ENCODE measurements around the gene DPF1. TPM values are rescaled to one million over a fixed set of nuclear protein-coding genes. Genes with fewer than 3 reads are reported as not detected.

The DPF1 gene
- total RNA-seq, 2 donors from 2014 or later = 3.3 to 4.5 TPM

- Histone ChIP-seq H3K9me3 (ENCODE audit: control insufficient read depth, low read length) (no peaks in the 10 kb centered on the region), H3K27ac (ENCODE audit: low read depth, low read length) (no peak overlapping the region), H3K36me3 (ENCODE audit: control insufficient read depth, insufficient read depth, low read length) (no peaks in the 10 kb centered on the region), H3K27me3 (ENCODE audit: control insufficient read depth, insufficient read depth, low read length, poor library complexity, severe bottlenecking) (no peaks in the 10 kb centered on the region), H3K4me1 (ENCODE audit: control insufficient read depth, insufficient read depth, low read length) (peaks cover 5% of the 10 kb centered on the region), H3K9ac (ENCODE audit: extremely low read depth, low read length, poor library complexity, severe bottlenecking) (no peak overlapping the region), H3K4me3 (ENCODE audit: low read length) (no peak overlapping the region)
- Mint-ChIP-seq H3K4me3 (no peak overlapping the region), H3K27ac (no peak overlapping the region), H3K4me1 (peaks cover 16% of the 10 kb centered on the region), H3K36me3 (ENCODE audit: low read depth) (no peaks in the 10 kb centered on the region), H3K9me3 (no peaks in the 10 kb centered on the region), H3K27me3 (ENCODE audit: insufficient read depth) (peaks cover 14% of the 10 kb centered on the region)
- TF ChIP-seq, protein P1, sequence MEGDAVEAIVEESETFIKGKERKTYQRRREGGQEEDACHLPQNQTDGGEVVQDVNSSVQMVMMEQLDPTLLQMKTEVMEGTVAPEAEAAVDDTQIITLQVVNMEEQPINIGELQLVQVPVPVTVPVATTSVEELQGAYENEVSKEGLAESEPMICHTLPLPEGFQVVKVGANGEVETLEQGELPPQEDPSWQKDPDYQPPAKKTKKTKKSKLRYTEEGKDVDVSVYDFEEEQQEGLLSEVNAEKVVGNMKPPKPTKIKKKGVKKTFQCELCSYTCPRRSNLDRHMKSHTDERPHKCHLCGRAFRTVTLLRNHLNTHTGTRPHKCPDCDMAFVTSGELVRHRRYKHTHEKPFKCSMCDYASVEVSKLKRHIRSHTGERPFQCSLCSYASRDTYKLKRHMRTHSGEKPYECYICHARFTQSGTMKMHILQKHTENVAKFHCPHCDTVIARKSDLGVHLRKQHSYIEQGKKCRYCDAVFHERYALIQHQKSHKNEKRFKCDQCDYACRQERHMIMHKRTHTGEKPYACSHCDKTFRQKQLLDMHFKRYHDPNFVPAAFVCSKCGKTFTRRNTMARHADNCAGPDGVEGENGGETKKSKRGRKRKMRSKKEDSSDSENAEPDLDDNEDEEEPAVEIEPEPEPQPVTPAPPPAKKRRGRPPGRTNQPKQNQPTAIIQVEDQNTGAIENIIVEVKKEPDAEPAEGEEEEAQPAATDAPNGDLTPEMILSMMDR (conservative IDR thresholded peaks at IDR 0.05) = no peak
- DNase-seq = no peak
These were observed 26.4 kb upstream of the DPF1 start for GRCh38 chr19:38250428-38250820.

DNA sequence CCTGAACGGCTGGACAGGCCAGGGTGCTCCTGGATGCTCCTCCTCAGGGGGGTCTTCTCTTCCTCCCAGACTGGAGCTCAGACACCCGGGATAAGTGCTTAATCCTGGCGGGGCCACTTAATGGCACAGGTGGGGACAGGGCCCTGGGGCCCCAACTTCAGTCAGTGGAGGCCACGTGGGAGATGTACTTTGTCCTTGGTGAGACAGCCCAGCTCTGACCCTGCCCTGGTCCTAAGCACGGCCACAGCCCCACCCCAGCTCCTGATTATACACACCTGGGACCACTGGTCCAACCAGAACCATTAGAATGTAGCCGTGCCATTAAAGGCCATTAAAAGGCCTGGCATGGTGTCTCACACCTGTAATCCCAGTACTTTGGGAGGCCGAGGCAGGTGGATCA, 24.4 kb upstream of the DPF1 start:
- no peak overlapping the region for H3K27ac Mint-ChIP-seq
- Histone ChIP-seq H3K27me3 (ENCODE audit: control insufficient read depth, insufficient read depth, low read length, poor library complexity, severe bottlenecking) (no peaks in the 10 kb centered on the region), H3K4me3 (ENCODE audit: low read length) (no peak overlapping the region), H3K9ac (ENCODE audit: extremely low read depth, low read length, poor library complexity, severe bottlenecking) (no peak overlapping the region), H3K9me3 (ENCODE audit: control insufficient read depth, low read length) (no peaks in the 10 kb centered on the region), H3K4me1 (ENCODE audit: control insufficient read depth, insufficient read depth, low read length) (peaks cover 5% of the 10 kb centered on the region), H3K27ac (ENCODE audit: low read depth, low read length) (no peak overlapping the region), H3K36me3 (ENCODE audit: control insufficient read depth, insufficient read depth, low read length) (no peaks in the 10 kb centered on the region)
- H3K36me3 Mint-ChIP-seq (ENCODE audit: low read depth) = no peaks in the 10 kb centered on the region
- no peaks in the 10 kb centered on the region for H3K9me3 Mint-ChIP-seq
- peaks cover 11% of the 10 kb centered on the region for H3K27me3 Mint-ChIP-seq (ENCODE audit: insufficient read depth)
- no peak for DNase-seq
- TF ChIP-seq, protein P1 (conservative IDR thresholded peaks at IDR 0.05) = no peak
- no peak overlapping the region for H3K4me3 Mint-ChIP-seq
- WGBS, 2 experiments (ENCODE audit: insufficient coverage in 1 of 2, insufficient read length in 1 of 2) = 81 to 91% methylated on average over 7 of the region's 7 CpGs
- peaks cover 18% of the 10 kb centered on the region for H3K4me1 Mint-ChIP-seq

DNA sequence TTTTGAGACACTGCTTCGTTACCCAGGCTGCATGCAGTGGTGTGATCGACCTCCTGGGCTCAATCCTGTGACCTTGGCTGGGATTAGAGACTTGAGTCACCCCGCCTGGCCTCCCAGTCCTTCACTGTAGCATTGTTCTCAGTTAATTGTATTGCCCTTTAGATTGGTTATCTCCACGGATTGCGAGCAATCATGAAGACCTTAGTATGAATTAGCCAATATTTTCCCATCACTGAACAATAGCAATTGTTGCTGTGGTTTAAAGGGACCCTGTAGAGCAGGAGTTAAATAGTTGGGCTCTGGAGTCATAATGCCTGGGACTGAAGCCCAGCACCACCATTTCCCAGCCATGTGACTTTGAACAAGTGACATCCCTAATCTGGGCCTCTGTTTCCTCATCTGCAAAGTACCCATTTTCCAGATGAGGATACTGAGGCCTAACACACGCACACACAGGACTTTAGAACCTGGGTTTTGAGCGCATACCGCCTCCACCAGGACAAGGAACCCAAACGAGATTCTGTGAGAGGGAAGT, 23.8 kb upstream of the DPF1 start:
- WGBS, 2 experiments (ENCODE audit: insufficient coverage in 1 of 2, insufficient read length in 1 of 2) = 70 to 88% methylated on average over 4 to 9 of the region's 9 CpGs
- H3K27me3 Mint-ChIP-seq (ENCODE audit: insufficient read depth) = peaks cover 11% of the 10 kb centered on the region
- peaks cover 18% of the 10 kb centered on the region for H3K4me1 Mint-ChIP-seq
- H3K9ac ChIP-seq (ENCODE audit: extremely low read depth, low read length, poor library complexity, severe bottlenecking) = no peak overlapping the region
- no peaks in the 10 kb centered on the region for H3K36me3 ChIP-seq (ENCODE audit: control insufficient read depth, insufficient read depth, low read length)
- no peak overlapping the region for H3K4me3 ChIP-seq (ENCODE audit: low read length)
- no peaks in the 10 kb centered on the region for H3K9me3 Mint-ChIP-seq
- TF ChIP-seq, protein P1 (conservative IDR thresholded peaks at IDR 0.05) = no peak
- H3K9me3 ChIP-seq (ENCODE audit: control insufficient read depth, low read length) = no peaks in the 10 kb centered on the region
- DNase-seq = peak; percentile 73
- no peak overlapping the region for H3K27ac Mint-ChIP-seq
- no peaks in the 10 kb centered on the region for H3K27me3 ChIP-seq (ENCODE audit: control insufficient read depth, insufficient read depth, low read length, poor library complexity, severe bottlenecking)
- H3K4me3 Mint-ChIP-seq = no peak overlapping the region
- H3K4me1 ChIP-seq (ENCODE audit: control insufficient read depth, insufficient read depth, low read length) = peaks cover 5% of the 10 kb centered on the region
- H3K36me3 Mint-ChIP-seq (ENCODE audit: low read depth) = no peaks in the 10 kb centered on the region
- no peak overlapping the region for H3K27ac ChIP-seq (ENCODE audit: low read depth, low read length)

All from endodermal cell (in vitro differentiated cells).